ENCODE measurements around the gene EPO.

DNA sequence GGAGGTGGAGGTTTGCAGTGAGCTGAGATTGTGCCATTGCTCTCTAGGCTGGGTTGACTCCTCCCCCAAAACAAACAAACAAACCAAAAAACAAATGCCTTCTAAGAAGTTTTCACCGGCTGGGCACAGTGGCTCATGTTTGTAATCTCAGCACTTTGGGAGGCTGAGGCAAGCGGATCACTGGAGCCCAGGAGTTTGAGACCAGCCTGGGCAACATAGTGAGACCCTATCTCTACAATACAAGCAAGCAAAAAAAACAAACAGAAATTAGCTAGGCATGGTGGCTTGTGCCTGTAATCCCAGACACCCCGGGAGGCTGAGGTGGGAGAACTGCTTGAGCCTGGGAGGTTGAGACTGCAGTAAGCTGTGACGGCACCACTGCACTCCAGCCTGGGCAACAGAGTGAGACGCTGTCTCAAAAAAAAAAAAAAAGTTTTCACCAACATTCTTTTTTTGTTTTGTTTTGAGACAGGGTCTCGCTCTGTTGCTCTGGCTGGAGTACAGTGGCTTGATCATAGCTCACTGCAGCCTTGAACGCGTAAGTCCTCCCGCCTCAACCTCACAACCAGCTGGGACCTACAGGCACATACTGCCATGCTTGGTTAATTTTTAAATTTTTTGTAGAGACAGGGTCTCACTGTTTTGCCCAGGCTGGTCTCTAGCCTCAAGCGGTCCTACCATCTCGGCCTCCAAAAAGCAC, 11.8 kb downstream of the EPO start:
- TF ChIP-seq, protein P1, sequence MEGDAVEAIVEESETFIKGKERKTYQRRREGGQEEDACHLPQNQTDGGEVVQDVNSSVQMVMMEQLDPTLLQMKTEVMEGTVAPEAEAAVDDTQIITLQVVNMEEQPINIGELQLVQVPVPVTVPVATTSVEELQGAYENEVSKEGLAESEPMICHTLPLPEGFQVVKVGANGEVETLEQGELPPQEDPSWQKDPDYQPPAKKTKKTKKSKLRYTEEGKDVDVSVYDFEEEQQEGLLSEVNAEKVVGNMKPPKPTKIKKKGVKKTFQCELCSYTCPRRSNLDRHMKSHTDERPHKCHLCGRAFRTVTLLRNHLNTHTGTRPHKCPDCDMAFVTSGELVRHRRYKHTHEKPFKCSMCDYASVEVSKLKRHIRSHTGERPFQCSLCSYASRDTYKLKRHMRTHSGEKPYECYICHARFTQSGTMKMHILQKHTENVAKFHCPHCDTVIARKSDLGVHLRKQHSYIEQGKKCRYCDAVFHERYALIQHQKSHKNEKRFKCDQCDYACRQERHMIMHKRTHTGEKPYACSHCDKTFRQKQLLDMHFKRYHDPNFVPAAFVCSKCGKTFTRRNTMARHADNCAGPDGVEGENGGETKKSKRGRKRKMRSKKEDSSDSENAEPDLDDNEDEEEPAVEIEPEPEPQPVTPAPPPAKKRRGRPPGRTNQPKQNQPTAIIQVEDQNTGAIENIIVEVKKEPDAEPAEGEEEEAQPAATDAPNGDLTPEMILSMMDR (IDR thresholded peaks at IDR 0.05; ENCODE audit: low read depth, low read length, poor library complexity, severe bottlenecking), result no peak
- no peak for TF ChIP-seq EZH2phosphoT487 (IDR thresholded peaks at IDR 0.05; ENCODE audit: borderline replicate concordance, low read length)

All from DOHH2 (cell line).